GM12864 (cell line): ENCODE measurements around the gene RHOT2.

ENCODE experiments used
- DNase-seq: peaks from one replicate; pipeline ENCODE4 v3.0.0-alpha.2; 2011; ENCODE audit warnings: low read depth
- H3K4me3 ChIP-seq: 2 replicates; pipeline ENCODE4 v1.5.1; 2011; ENCODE audit warnings: mild to moderate bottlenecking, low read depth, low read length, control low read depth
- TF ChIP-seq, protein P1 (sequence below): IDR thresholded peaks from 2 replicates; pipeline ENCODE4 v1.5.1; 2011; ENCODE audit warnings: low read depth, mild to moderate bottlenecking, moderate library complexity, low read length, control low read depth, inconsistent platforms; ENCODE audit errors: missing control alignments

Gene RHOT2

DNA sequence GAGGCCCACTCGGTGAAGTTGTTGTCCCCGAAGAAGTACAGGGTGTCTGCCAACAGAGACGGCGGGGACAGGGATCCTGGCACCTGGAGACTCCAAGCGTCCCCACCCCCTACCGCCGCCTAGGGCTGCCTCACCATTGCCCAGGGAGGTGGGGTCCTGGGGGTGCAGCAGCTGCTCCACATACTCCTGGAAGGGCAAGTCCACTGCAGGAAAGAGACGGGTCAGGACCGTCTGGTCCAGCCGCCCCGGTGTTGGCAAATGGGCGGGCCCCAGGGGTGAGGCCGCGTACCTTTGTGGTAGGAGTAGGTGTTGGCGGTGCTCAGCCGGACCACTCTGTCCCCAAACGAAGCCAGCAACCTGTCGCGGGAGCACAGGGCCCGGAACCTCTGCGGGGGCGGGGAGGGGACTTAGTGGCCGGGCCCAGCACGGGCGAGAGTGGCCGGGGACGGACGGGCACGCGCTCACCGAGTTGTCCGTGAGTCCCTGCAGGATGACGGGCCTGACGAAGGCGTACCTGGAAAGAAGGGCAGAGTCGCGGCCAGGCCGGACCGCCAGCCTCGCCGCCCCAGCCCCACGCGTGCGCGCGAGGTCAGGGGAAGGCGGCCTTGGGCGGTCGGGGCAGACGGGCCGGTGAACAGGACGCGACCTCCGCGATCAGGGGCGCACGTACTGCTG lies 15.6 kb downstream of the RHOT2 start:
- H3K4me3 ChIP-seq, result peak overlapping the region; percentile 90
- TF ChIP-seq, protein P1, sequence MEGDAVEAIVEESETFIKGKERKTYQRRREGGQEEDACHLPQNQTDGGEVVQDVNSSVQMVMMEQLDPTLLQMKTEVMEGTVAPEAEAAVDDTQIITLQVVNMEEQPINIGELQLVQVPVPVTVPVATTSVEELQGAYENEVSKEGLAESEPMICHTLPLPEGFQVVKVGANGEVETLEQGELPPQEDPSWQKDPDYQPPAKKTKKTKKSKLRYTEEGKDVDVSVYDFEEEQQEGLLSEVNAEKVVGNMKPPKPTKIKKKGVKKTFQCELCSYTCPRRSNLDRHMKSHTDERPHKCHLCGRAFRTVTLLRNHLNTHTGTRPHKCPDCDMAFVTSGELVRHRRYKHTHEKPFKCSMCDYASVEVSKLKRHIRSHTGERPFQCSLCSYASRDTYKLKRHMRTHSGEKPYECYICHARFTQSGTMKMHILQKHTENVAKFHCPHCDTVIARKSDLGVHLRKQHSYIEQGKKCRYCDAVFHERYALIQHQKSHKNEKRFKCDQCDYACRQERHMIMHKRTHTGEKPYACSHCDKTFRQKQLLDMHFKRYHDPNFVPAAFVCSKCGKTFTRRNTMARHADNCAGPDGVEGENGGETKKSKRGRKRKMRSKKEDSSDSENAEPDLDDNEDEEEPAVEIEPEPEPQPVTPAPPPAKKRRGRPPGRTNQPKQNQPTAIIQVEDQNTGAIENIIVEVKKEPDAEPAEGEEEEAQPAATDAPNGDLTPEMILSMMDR, result no peak
- DNase-seq, result no peak

DNA sequence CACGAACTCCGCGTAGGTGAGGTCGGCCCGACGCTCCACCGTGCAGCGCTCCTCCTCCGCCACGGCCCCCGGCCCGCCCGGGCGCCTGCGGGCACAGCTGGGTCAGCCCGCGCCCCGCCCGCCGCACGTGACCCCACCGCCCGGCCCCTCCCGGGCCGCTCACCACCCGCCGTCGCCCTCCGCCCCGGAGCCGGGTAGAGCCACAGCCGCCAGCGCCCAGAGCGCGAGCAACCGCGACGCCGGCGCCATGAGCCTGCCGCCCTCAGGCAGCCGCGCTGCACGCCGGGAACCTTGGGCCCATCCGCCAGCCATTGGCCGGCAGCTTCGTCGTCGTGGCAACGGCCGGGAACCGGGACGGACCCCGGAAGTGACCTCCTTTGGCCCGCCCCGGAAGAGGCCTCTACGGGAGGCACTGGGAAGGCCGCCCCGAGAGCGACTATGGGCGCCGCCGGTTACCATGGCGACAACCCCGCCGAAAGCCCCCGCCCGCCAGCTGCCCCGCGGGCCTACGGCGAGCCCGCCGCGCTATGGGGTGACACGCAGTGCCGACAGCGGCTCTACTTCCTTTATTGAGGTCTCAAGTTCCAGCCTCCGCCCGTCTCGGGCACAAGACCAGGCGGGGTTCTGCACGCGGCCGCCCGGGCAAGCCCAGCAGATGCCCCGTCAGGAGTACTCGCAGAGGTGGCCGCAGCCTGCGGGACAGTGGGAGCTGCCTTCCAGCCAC lies 16.3 kb downstream of the RHOT2 start, which contains the start of gene JMJD8:
Gene JMJD8, minus strand, starts transcription at position 264 of the 724 bp plus-strand sequence. Its CDS starts 15 bp downstream, at position 249.
- peak within 1 kb of the TSS; percentile 90 for H3K4me3 ChIP-seq
- DNase-seq, result peak; percentile 86
- TF ChIP-seq, protein P1, result no peak

DNA sequence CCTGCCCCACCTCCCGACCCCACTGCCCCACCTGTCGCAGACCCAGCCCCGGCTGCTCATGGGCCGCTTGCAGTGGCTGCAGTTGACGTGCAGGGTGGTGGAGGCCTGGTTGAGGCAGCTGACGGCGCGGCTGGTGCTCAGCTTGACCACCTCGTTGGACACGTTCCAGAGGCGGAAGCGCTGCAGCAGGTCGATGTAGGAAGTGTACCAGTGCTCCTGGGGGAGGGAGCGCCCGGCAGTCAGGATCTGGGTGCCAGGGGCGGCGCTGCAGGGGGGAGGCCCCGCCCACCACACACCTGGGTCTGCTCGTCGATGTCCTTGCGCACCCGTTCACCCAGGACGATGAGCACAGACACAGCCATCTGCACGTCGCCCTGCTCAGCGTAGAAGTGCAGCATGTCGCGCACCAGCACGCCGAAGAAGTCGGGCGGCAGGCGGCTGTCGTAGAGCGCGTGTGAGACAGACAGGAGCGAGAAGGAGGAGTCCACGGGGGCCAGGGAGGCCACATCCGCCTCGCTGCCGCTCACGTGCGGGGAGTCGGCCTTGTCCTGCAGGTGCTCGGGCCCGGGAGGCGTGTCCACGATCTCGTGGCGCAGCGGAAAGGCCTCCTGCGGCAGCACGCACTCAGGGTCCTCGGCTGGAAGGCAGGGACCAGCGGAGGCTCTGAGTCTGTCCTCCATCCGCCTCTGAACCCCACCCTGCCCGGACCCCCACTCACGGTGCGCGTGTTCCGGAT lies 17.2 kb downstream of the RHOT2 start:
- TF ChIP-seq, protein P1, result no peak
- no peak overlapping the region for H3K4me3 ChIP-seq
- DNase-seq, result no peak

DNA sequence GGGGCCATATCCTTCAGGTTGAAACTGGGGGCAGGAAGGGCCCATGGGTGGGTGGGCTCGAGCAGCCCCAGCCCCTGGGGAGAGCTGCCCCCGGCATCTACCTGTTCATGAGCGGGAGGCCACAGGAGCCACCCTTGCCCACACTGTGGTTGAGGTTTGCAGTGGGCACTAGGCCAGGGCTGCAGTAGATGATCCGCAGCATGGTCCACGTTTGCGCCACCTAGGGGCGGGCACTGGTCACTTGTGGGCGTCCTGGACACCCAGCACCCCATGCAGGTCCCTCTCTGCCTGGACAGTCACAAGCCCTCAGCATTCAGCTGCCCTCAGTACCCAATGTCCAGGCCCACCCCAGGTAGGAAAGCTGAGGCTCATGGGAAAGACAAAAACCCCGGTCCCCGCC lies 18.0 kb downstream of the RHOT2 start:
- no peak for DNase-seq
- TF ChIP-seq, protein P1, result peak; percentile 20
- no peak overlapping the region for H3K4me3 ChIP-seq

DNA sequence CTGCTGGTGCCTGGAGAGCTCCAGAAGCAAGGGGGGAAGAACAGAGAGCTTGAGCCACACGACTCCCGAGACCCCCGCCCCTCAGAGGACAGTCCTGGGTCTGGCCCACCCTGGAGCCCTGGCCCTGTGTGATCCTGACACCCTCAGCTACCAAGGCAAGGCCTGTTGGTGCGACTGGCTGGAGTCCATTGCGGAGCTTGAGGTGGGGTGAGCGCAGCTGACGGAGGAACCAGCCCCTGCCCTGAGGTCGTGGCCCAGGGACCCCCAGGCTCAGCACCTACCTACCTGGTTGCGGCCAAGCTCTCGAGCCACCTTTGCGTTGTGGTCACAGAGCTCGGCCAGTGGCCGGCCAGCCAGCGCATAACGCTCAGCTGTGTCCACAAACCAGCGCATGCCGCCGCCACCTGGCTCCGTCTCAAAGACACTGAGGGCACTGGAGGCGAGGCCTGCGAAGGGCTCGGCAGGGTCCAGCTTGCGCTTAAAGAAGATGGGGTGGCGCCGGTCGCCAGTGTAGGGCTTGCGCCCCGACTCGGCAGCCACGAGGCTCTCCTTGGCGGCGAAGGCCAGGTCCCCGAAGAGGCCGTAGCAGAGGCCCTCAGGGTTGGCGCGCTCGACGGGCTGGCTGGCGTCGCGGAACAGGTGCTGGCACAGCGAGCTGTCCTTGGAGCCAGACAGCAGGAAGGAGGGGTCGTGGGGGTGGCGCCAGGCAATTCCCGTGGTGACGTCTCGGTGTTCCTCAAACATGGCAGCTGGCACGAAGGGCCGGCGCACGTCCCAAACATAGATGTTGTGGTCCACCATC lies 18.7 kb downstream of the RHOT2 start:
- no peak overlapping the region for H3K4me3 ChIP-seq
- TF ChIP-seq, protein P1, result no peak
- DNase-seq, result no peak

DNA sequence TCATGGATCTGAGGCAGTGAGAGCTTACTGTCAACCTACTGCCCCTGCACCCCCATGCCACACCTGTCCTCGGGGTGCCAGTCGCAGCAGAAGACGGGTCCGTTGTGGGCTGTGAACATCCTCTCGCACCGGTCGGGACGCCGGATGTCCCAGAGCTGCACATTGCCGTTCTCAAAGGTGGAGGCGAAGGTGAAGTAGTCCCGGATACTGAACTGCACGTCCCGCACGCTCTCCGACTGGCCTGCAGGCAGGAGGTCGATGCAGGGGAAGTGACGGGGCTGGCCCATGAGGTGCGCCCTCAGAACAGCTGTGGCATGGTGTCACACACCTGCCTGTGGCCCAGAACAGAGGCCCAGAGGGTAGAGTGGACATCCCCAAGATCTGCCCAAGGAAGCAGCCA lies 19.6 kb downstream of the RHOT2 start:
- TF ChIP-seq, protein P1, result no peak
- no peak overlapping the region for H3K4me3 ChIP-seq
- no peak for DNase-seq
